ENCODE data around the gene HDAC2.

The HDAC2 gene

DNA sequence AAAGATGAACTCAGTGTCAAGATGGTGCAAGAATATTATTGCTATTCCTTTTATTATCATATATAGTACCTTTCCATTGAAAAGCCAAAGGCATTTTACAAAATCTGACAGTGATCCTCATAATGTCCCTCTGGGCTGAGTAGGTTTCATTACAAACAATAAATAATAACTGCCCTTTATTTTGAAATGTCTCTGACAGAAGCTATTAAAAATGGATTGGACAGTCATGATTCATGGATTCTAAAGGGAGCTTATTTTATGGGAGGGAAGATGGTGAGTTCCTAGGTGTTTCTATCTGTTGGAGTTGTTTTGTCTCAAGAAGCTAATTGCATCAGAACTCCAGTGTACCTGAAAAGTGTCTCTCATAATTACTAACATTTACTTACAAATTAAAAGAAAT is 30.4 kb upstream of the HDAC2 start:
- H3K27ac ChIP-seq, result no peak overlapping the region
- TF ChIP-seq, protein P1, sequence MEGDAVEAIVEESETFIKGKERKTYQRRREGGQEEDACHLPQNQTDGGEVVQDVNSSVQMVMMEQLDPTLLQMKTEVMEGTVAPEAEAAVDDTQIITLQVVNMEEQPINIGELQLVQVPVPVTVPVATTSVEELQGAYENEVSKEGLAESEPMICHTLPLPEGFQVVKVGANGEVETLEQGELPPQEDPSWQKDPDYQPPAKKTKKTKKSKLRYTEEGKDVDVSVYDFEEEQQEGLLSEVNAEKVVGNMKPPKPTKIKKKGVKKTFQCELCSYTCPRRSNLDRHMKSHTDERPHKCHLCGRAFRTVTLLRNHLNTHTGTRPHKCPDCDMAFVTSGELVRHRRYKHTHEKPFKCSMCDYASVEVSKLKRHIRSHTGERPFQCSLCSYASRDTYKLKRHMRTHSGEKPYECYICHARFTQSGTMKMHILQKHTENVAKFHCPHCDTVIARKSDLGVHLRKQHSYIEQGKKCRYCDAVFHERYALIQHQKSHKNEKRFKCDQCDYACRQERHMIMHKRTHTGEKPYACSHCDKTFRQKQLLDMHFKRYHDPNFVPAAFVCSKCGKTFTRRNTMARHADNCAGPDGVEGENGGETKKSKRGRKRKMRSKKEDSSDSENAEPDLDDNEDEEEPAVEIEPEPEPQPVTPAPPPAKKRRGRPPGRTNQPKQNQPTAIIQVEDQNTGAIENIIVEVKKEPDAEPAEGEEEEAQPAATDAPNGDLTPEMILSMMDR (conservative IDR thresholded peaks at IDR 0.05), result no peak

DNA sequence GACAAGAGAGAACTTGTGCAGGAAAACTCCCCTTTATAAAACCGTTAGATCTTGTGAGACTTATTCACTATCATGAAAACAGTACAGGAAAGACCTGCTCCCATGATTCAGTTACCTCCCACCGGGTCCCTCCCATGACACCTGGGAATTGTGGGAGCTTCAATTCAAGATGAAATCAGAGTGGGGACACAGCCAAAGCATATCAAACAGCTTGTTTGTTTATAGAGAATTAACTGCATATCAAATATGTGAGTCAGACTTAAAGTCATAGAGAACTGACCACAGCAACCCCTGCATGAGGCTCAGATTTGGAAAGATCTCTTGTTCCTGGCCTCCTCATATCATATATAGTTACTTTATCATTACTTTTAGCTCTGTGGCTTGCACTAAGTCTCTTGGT is 29.1 kb upstream of the HDAC2 start:
- TF ChIP-seq, protein P1 (conservative IDR thresholded peaks at IDR 0.05), result no peak
- H3K27ac ChIP-seq, result no peak overlapping the region

DNA sequence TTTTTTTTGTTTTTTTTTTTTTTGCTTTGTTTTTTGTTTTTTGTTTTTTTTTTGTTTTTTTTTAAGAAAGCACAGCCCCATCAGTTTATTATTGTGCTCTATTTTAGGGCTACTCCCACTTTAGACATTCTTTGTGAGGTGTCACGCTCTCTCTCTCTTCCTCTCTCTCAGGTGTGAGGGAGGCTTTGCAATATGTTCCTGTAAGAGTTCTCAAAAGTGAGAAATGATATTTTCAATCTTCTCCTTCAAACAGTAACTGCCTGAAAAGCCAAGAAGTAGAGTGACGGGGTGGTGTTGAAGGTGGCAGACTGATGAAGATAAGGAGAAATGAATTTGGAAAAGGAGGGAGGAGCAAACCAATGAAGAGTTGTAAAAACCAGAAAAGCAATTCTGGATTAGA is 28.3 kb upstream of the HDAC2 start:
- TF ChIP-seq, protein P1 (conservative IDR thresholded peaks at IDR 0.05), result no peak
- H3K27ac ChIP-seq, result no peak overlapping the region

DNA sequence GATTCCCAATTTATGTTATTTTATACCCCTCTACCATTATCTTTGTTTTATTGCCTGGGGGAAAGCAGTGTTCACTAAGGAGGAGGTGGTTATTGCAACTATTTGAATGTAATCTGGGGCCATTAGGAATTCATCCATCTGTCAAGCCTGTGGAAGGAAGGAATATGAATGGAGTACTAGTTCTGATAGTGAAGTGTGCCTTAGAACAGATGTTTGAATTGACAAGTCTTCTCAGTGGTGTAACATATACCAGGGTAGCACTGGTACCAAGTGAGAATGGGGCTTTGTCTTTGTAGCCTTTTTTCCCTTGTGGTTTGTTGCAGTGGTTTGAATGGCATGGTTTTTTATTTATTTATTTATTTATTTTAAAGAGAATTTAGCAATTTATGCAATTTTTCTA is 27.9 kb upstream of the HDAC2 start:
- TF ChIP-seq, protein P1 (conservative IDR thresholded peaks at IDR 0.05), result no peak
- no peak overlapping the region for H3K27ac ChIP-seq

DNA sequence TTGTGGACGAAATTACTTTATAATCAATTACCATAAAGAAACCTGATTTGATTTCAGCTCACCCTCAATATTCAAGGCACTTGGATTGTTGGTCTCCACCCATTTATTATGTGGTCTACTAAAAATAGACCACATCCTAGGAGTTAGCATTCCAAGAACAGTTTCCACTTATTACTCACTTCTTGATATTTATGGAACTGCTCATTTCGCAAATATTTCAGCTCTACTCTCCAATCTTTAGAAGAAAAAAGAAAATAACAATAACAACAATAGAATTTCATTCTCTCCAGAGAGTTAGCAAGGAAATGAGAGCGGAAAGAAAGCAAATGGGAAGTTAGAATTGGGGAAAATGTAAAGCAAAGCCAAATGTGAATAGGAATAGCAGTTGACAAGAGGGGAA is 26.2 kb upstream of the HDAC2 start:
- TF ChIP-seq, protein P1 (conservative IDR thresholded peaks at IDR 0.05), result no peak
- H3K27ac ChIP-seq, result no peak overlapping the region

DNA sequence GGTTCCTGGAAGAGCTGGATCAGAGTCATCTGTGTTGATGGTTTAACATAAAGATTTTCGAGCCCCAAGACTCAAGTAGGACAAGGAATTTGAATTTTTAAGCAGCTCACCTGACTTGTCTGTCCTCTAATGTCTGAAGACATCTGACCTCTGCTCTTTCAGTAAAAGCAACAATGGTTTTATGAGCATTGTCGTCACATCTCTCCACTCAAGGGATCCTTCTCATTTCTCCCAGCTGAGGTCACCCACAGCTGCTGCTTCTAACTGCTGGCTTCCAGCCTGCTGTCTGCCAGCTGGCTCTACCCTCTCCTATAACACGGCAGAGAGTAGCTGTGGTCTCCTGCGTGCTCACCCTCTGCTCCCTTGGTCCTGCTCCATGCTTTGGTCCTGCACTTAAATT is 24.7 kb upstream of the HDAC2 start:
- TF ChIP-seq, protein P1 (conservative IDR thresholded peaks at IDR 0.05), result no peak
- H3K27ac ChIP-seq, result peak overlapping the region; percentile 73

- H3K27ac ChIP-seq, result peak overlapping the region; percentile 73
Measured at GRCh38 chr6:113994934-113995342, 24.0 kb upstream of the HDAC2 start.

More at GRCh38 chr6:113994934-113995342, 24.0 kb upstream of the HDAC2 start:
- TF ChIP-seq, protein P1 (conservative IDR thresholded peaks at IDR 0.05), result peak; percentile 99
